ENCODE data around the gene ZNF215. TPM values are rescaled to one million over a fixed set of nuclear protein-coding genes. Genes with fewer than 3 reads are reported as not detected.
"Not testable (repeated sequence)": the region's sequence is repeated elsewhere in the genome, so short reads cannot be mapped to it uniquely, and the experiment has no call there.

ZNF215 gene
- total RNA-seq, 1 experiment from 2014 or later = 1.6 TPM

DNA sequence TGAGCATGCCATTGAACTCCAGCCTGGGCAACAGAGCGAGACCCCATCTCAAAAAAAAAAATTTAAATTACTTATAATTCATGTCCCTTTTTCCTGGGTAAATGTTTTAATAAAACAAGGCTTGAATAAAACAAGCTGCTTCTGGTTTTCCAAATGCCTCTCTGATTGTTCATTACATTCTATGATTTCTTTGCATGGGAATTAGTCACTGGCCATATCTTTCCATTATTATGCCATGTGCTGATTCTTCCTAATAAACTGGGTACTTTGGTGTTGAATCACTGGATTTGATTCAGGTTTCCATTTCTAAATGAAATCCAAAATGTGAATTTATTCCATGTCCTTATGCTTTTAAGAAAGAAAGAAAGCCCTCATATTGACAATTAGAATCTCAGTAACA lies 42.6 kb downstream of the ZNF215 start:
- no peaks in the 10 kb centered on the region for H3K27me3 Mint-ChIP-seq (ENCODE audit: unreplicated experiment)
- intact Hi-C loops (cut with micrococcal nuclease; ENCODE audit: unreplicated experiment) = no loop called here
- no peak overlapping the region for H3K27ac Mint-ChIP-seq (ENCODE audit: unreplicated experiment)
- CTCF ChIA-PET = no interaction called here
- no peak for DNase-seq
- no peaks in the 10 kb centered on the region for H3K9me3 Mint-ChIP-seq (ENCODE audit: low read depth, unreplicated experiment)
- H3K4me1 Mint-ChIP-seq (ENCODE audit: low read depth, unreplicated experiment) = no peaks in the 10 kb centered on the region
- H3K4me3 Mint-ChIP-seq (ENCODE audit: low read depth, unreplicated experiment) = no peak overlapping the region
- TF ChIP-seq, protein P1, sequence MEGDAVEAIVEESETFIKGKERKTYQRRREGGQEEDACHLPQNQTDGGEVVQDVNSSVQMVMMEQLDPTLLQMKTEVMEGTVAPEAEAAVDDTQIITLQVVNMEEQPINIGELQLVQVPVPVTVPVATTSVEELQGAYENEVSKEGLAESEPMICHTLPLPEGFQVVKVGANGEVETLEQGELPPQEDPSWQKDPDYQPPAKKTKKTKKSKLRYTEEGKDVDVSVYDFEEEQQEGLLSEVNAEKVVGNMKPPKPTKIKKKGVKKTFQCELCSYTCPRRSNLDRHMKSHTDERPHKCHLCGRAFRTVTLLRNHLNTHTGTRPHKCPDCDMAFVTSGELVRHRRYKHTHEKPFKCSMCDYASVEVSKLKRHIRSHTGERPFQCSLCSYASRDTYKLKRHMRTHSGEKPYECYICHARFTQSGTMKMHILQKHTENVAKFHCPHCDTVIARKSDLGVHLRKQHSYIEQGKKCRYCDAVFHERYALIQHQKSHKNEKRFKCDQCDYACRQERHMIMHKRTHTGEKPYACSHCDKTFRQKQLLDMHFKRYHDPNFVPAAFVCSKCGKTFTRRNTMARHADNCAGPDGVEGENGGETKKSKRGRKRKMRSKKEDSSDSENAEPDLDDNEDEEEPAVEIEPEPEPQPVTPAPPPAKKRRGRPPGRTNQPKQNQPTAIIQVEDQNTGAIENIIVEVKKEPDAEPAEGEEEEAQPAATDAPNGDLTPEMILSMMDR (IDR thresholded peaks at IDR 0.05; ENCODE audit: unreplicated experiment) = no peak
- no peaks in the 10 kb centered on the region for H3K36me3 Mint-ChIP-seq (ENCODE audit: insufficient read depth, unreplicated experiment)
- no TSS peak for BruUV-seq (replicated peaks)

DNA sequence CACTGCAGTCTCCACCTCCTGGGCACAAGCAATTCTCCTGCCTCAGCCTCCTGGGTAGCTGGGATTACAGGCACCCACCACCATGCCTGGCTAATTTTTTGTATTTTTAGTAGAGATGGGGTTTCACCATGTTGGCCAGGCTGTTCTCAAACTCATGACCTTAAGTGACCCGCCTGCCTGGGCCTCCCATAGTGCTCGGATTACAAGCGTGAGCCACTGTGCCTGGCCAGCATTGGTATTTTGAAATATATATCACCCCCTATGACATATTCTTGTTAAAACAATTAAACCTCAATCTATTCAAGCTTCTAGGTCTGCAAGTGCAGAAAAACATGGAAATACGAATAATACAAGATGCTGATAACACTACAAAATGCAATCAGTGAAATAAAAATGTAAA lies 43.6 kb downstream of the ZNF215 start:
- H3K4me3 Mint-ChIP-seq (ENCODE audit: low read depth, unreplicated experiment); DNase-seq; intact Hi-C loops (cut with micrococcal nuclease; ENCODE audit: unreplicated experiment); H3K9me3 Mint-ChIP-seq (ENCODE audit: low read depth, unreplicated experiment); CTCF ChIA-PET; H3K4me1 Mint-ChIP-seq (ENCODE audit: low read depth, unreplicated experiment); H3K27ac Mint-ChIP-seq (ENCODE audit: unreplicated experiment); H3K27me3 Mint-ChIP-seq (ENCODE audit: unreplicated experiment); H3K36me3 Mint-ChIP-seq (ENCODE audit: insufficient read depth, unreplicated experiment); BruUV-seq (replicated peaks): not testable (repeated sequence)

DNA sequence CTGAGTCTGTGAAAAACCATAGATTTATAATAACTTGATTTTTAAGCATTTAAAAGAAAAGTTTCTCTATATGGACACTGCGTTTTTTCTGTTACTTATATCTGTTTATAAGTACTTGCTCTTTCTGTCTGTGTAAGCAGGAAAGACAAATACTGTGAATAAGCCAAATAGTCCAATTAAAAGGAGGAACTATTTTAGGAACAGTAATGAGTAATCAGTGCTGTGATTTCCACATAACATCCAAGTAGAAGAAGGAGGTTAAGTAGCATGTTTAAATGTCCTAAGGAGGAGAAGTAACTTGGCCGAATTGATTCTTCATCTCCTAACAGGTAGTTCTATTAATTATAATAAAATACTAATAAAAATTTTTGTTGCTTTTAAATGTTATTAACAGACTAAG lies 53.1 kb downstream of the ZNF215 start:
- Mint-ChIP-seq H3K4me1 (ENCODE audit: low read depth, unreplicated experiment) (no peaks in the 10 kb centered on the region), H3K4me3 (ENCODE audit: low read depth, unreplicated experiment) (no peak overlapping the region), H3K36me3 (ENCODE audit: insufficient read depth, unreplicated experiment) (no peaks in the 10 kb centered on the region), H3K9me3 (ENCODE audit: low read depth, unreplicated experiment) (no peaks in the 10 kb centered on the region), H3K27me3 (ENCODE audit: unreplicated experiment) (no peaks in the 10 kb centered on the region), H3K27ac (ENCODE audit: unreplicated experiment) (no peak overlapping the region)
- DNase-seq = no peak
- TF ChIP-seq, protein P1 (IDR thresholded peaks at IDR 0.05; ENCODE audit: unreplicated experiment) = no peak
- no TSS peak for BruUV-seq (replicated peaks)
- CTCF ChIA-PET = no interaction called here
- intact Hi-C loops (cut with micrococcal nuclease; ENCODE audit: unreplicated experiment) = no loop called here

DNA sequence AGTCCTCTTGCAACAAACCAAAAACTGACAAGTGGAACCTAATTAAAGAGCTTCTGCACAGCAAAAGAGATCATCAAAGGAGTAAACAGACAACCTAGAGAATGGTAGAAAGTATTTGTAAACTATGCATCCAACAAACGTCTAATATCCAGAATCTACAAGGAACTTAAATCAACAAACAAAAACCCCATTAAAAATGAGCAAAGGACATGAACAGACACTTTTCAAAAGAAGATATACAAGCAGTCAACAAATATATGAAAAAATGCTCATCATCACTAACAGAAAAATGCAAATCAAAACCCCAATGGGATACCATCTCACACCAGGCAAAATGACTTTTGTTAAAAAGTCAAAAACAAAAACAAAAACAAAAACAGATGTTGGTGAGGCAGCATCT lies 60.3 kb downstream of the ZNF215 start:
- H3K36me3 Mint-ChIP-seq (ENCODE audit: insufficient read depth, unreplicated experiment) = no peaks in the 10 kb centered on the region
- H3K9me3 Mint-ChIP-seq (ENCODE audit: low read depth, unreplicated experiment) = no peaks in the 10 kb centered on the region
- peaks cover 25% of the 10 kb centered on the region for H3K27me3 Mint-ChIP-seq (ENCODE audit: unreplicated experiment)
- H3K27ac Mint-ChIP-seq (ENCODE audit: unreplicated experiment) = no peak overlapping the region
- TF ChIP-seq, protein P1 (IDR thresholded peaks at IDR 0.05; ENCODE audit: unreplicated experiment) = no peak
- H3K4me1 Mint-ChIP-seq (ENCODE audit: low read depth, unreplicated experiment) = no peaks in the 10 kb centered on the region
- no TSS peak for BruUV-seq (replicated peaks)
- no peak for DNase-seq
- H3K4me3 Mint-ChIP-seq (ENCODE audit: low read depth, unreplicated experiment) = no peak overlapping the region
- CTCF ChIA-PET = no interaction called here
- intact Hi-C loops (cut with micrococcal nuclease; ENCODE audit: unreplicated experiment) = no loop called here

DNA sequence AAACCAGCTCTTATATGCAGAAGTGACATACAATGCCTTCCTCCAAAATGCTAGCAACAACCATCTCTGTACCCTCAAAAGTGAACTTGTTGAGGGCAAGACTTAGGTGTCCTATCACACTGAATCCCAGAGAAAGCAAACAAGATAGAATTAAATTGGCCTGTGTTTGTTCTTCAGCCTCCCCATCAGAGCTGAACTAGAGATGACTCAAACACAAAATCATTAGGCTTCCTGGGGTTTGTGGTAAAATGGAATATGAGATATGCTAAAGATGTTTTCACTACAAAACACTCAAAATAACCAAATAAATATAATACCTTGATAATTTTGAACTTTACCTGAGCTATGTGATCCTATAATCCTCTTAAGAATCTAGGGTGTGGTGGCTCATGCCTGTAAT lies 62.3 kb downstream of the ZNF215 start:
- peaks cover 25% of the 10 kb centered on the region for H3K27me3 Mint-ChIP-seq (ENCODE audit: unreplicated experiment)
- intact Hi-C loops (cut with micrococcal nuclease; ENCODE audit: unreplicated experiment) = no loop called here
- H3K4me1 Mint-ChIP-seq (ENCODE audit: low read depth, unreplicated experiment) = no peaks in the 10 kb centered on the region
- no TSS peak for BruUV-seq (replicated peaks)
- no peaks in the 10 kb centered on the region for H3K36me3 Mint-ChIP-seq (ENCODE audit: insufficient read depth, unreplicated experiment)
- DNase-seq = no peak
- H3K9me3 Mint-ChIP-seq (ENCODE audit: low read depth, unreplicated experiment) = no peaks in the 10 kb centered on the region
- no peak overlapping the region for H3K27ac Mint-ChIP-seq (ENCODE audit: unreplicated experiment)
- CTCF ChIA-PET = no interaction called here
- no peak overlapping the region for H3K4me3 Mint-ChIP-seq (ENCODE audit: low read depth, unreplicated experiment)
- TF ChIP-seq, protein P1 (IDR thresholded peaks at IDR 0.05; ENCODE audit: unreplicated experiment) = no peak

All from Calu3 (cell line).